ENCODE measurements around the gene INPP5D.
"Not testable (repeated sequence)": the region's sequence is repeated elsewhere in the genome, so short reads cannot be mapped to it uniquely, and the experiment has no call there.

Gene INPP5D

GRCh38 chr2:233032551-233033320 is 27.4 kb upstream of the INPP5D start, which contains the start of gene NEU2:
Gene NEU2, plus strand, starts transcription at chr2:233032672. Its CDS starts 0 bp downstream, at chr2:233032672.
- no peak for FAIRE-seq

DNA sequence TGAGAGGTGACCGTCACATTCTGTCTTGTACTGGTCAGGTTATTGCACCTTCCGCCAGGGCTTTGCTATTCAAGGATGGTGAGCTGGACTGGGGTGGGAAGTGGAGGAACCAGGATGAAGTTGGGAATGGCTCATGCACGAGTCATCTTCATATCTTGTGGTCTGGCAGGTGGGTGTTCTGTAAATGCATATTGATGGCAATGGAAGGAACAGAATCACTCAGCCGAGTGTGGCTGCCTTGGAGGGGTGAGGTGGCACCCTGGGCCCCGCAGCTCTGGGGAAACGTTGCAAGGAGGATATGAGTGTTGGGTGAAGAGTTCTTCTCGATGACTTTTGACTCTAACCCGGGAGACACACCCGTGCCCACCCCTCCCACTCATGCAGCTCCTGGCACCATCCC is 26.5 kb upstream of the INPP5D start:
- FAIRE-seq: no peak

GRCh38 chr2:233034091-233034882 is 25.9 kb upstream of the INPP5D start:
- no peak for FAIRE-seq

DNA sequence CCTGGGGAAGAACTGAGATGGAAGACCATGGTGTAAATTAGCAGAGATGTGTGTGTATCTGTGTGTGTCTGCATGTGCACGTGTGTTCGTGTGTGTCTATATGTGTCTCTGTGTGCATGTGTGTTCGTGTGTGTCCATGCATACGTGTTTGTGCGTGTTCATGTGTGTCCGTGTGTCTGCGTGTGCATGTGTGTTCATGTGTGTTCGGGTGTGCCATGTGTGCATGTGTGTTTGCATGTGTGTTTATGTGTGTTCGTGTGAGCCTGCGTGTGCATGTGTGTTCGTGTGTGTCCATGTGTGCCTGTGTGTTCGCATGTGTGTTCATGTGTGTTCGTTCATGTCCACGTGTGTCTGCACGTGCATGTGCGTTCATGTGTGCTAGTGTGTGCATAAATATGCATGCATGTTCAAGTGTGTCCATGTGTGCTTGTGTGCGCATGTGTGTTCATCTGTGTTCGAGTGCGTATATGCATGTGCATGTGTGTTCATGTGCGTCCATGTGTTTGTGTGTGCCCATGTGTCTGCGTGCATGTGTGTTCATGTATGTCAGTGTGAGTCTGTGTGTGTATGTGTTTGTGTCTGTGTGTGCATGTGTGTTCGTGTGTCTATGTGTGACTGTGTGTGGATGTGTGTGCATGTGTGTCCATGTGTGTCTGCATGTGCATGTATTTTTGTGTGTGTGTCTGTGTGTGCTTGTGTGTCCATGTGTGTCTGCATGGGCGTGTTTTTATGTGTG is 24.5 kb upstream of the INPP5D start:
- no peak for FAIRE-seq

- FAIRE-seq: no peak
Observed at GRCh38 chr2:233036162-233036838, 23.8 kb upstream of the INPP5D start.

DNA sequence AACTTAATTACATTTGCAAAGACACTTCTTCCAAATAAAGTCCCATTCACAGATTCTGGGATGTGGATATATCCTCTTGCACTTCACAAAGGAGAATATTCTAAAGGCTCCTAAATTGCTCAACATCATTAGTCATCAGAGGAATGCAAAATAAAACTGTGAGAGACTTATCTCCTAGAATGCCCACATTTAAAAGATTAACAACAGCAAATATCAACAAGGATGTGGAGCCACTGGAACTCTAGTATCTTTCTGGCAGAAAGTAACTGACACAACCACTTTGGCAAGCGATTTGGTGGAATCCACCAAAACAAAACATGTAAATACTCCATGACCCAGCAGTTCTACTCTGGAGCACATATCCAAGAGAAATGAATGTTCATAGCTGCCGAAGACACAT is 23.1 kb upstream of the INPP5D start:
- no peak for FAIRE-seq

DNA sequence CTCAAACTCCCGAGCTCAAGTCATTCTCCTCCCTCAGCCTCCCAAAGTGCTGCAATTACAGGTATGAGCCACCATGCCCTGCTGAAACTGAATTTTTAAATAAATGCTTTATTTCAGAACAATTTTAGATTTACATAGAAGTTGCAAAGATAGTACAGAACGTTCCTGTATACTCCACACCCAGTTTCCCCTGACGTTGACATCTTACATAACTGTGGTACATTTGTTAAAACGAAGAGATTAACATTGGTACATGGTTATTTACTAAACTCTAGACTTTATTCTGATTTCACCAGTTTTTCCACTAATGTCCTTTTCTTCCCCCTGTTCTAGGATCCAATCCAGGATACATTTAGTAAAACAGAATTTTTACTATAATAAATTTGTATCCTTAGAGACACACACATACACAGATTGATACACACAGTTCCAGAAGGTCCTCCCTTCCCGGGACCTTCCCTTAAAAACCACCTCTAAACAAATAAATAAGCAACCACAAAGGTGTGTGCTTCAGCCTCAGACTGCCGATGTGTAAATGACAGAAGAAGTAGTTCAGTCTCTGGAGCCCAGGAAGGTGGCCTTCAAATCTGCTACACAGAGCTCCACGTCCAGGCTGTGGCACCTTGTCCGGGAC is 20.8 kb upstream of the INPP5D start:
- FAIRE-seq: no peak

DNA sequence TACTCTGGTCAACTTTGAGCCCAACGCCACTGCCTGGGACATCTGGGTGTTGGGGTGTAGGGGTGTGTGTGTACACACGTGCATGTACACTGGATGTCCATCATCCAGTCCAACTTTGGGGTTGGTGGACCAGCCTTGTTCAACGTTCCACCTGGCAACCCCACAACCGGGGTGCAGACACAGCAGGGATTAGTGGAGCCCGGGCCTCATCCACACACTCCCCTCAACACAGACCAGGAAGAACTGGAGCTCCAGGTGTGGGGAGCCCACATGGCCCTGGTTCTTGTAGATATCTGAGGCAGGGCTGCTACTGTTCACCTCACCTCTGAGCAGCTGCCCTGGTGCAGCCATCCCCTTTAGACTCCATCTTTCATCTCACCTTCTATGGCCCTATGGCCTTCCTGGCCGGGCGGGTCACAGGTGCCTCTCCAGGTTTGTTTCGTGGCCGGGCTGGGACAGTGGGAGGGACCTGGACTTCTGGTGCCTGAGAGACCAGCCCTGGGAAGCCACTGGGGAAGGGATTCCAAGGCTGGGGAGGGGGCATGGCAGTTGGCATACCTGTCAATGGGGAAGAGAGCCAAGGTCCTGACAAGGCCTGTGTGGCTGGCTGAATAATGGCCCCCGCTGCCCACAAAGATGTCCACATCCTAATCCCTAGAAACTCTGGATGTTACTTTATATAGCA is 20.2 kb upstream of the INPP5D start:
- no peak for FAIRE-seq

DNA sequence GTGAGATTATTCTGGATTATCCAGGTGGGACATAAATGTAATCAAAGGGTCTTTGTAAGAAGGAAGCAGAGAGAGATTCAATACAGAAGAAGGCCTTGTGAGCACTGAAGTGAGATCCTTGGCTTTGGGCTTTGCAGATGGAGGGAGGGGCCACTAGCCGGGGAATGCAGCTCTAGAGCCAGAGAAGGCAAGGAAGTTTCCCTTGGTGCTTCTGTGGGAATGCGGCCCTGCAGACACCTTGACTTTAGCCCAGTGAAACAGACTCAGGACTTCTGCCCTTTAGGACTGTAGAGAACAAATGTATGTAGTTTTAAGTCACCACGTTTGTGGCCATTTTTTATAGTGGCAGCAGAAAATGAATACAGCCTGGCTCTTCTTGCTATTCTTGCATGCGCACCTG is 19.6 kb upstream of the INPP5D start:
- no peak for FAIRE-seq

- no peak for FAIRE-seq
Observed at GRCh38 chr2:233041722-233042323, 18.3 kb upstream of the INPP5D start.

DNA sequence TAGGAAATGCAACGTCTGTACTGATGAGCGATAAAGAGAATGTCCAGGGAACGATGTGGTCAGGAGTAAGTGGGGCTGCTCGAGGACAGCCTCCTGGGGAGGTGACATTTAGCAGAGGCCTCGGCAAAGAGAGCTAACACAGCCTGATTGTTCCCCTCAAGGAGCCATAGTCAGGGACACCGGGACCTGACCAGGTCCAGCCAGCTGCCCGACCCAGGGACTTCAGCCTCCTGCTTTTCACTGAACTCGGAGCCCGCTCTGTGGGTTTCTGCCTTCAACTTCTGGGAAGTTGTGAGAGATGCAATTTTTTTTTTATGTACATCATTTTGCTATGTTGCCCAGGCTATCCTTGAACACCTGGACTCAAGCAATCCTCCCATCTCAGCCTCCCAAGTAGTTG is 17.6 kb upstream of the INPP5D start:
- FAIRE-seq: no peak

GRCh38 chr2:233044974-233045605 is 15.1 kb upstream of the INPP5D start:
- no peak for FAIRE-seq

- no peak for FAIRE-seq
Observed at GRCh38 chr2:233047206-233047605, 12.9 kb upstream of the INPP5D start.

DNA sequence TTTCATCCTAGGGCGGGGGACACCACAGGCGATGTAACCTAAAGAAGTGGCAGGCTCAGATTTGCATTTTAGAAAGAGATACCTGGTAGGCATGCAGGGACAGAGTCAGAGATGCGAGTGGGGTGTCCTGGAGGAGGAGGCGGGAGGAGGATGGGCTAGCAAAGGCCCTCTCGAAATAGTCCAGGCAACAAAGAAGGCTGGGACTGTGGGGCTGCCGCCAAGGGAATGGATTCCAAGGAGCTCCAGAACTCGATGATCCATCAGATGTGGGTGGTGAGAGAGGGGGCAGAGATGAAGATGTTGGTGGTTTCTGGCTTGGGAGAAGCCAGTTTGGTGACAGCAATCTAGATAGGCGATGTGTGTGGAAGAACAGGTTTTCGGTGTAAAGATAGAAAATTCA is 12.5 kb upstream of the INPP5D start:
- no peak for FAIRE-seq

DNA sequence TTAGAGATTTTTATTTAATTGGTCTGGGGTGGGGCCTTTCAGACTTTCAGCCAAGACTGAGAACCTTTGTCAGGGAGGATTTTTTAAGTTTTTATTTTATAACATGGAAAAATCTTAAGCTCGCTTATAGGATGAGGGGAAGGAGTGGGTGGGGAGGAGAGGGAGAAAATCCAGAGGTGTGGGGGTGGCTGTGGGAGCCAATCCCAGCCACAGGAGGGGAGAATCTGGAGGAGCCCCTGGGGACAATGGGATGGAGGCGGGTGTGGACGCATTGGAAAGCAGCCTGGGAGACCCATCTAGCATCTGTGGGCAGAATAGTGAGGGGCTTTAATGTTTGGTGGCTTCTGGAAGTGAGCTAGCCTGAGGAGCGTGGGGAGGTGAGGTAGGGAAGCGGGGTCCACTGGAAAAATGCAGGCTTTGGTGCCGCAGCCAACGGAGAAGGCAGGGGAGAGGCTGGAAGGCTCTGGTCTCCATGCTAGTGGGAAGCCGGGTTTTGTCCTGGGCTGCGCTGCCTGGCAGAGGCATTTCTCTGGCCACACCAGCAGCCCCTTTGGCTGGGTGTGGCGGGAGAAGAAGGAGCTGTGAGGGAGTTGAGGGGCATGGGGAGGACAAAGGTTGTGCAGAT is 11.5 kb upstream of the INPP5D start:
- no peak for FAIRE-seq

DNA sequence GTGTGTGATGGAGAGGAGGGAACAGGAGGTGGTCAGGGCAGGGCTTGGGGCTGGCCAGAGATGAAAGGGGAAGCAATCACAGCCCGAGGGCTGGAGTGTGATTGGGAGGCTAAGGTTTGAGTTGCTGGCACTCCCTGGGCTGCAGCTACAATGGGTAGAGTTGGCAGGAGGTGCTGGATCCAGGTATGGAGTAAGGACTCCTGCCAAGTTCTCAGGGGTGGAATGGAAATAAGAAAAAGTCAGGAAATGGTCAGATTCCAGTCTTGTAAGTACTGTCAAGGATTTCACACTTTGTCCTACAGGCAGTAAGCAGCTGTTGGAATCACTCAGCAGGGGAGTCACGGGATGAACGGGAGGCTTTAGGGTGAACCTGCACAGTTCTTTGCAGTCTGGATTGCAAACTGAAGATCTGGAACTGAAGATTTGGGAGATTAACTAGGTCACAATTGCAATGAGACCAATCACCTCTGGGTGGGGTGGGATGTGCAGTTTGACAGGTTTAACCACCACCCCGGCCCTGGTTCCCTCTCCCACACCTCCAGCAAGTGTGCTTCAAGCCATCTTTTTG is 10.9 kb upstream of the INPP5D start:
- FAIRE-seq: no peak

GRCh38 chr2:233051241-233052149 is 8.6 kb upstream of the INPP5D start:
- FAIRE-seq: no peak

DNA sequence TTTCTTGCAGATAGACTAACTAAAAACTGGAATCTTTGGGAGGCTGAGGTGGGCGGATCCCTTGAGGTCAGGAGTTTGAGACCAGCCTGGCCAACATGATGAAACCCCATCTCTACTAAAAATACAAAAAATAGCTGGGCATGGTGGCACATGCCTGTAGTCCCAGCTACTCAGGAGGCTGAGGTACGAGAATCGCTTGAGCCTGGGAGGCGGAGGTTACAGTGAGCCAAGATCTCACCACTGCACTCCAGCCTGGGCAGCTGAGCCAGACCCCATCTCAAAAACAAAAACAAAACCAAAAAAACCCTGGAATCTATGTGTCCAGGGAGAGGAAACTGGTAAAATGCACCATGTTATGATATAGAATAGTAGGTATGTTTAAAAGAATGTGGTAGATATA is 7.6 kb upstream of the INPP5D start:
- not testable (repeated sequence) for FAIRE-seq

Data from islet of Langerhans (tissue), 1 donor.